GM23338 (cell line): ENCODE data around the gene CNOT4. TPM values are rescaled to one million over a fixed set of nuclear protein-coding genes. Genes with fewer than 3 reads are reported as not detected.
A peak's percentile ranks its signal among the peaks of the same experiment; 100 is the strongest.

Experiments used
- ATAC-seq: fragments of 200-7000 bp; cut with Tn5 transposase; 3 replicates; pipeline ENCODE4 v1.9.1; 2020
- DNase-seq: peaks from one replicate; pipeline ENCODE4 v3.0.0-alpha.2; 2015; ENCODE audit warnings: low spot score
- H2AFZ ChIP-seq: fragments of 200-600 bp; sonication (generic); 2 replicates; pipeline ENCODE4 v1.8.0; 2016; ENCODE audit warnings: antibody characterized with exemption, mild to moderate bottlenecking, moderate library complexity
- H3F3A ChIP-seq: fragments of 200-600 bp; sonication (generic); replicated peaks from 2 replicates; pipeline ENCODE4 v1.8.0; 2017; ENCODE audit warnings: antibody characterized with exemption, mixed run types, low read depth
- H3K27ac ChIP-seq: fragments of 200-600 bp; sonication (generic); 2 replicates; pipeline ENCODE4 v1.6.1; 2016; ENCODE audit warnings: low read depth
- H3K27me3 ChIP-seq: fragments of 200-600 bp; sonication (generic); 2 replicates; pipeline ENCODE4 v1.8.0; 2016; ENCODE audit warnings: mild to moderate bottlenecking, mixed run types, moderate library complexity; ENCODE audit not compliant: insufficient read depth
- H3K36me3 ChIP-seq: fragments of 200-600 bp; sonication (generic); 2 replicates; pipeline ENCODE4 v1.8.0; 2016; ENCODE audit warnings: mild to moderate bottlenecking; ENCODE audit not compliant: insufficient read depth
- H3K4me1 ChIP-seq: fragments of 200-600 bp; sonication (generic); 2 replicates; pipeline ENCODE4 v1.8.0; 2016; ENCODE audit warnings: mild to moderate bottlenecking, moderate library complexity; ENCODE audit not compliant: insufficient read depth
- H3K4me2 ChIP-seq: fragments of 200-600 bp; sonication (generic); 2 replicates; pipeline ENCODE4 v1.7.1; 2017; ENCODE audit warnings: mixed run types
- H3K4me3 ChIP-seq: fragments of 200-600 bp; sonication (generic); 2 replicates; pipeline ENCODE4 v1.6.1; 2016; ENCODE audit warnings: mixed run types
- H3K79me2 ChIP-seq: fragments of 200-600 bp; sonication (generic); replicated peaks from 2 replicates; pipeline ENCODE4 v1.8.0; 2017; ENCODE audit warnings: mild to moderate bottlenecking; ENCODE audit not compliant: insufficient read depth
- H3K9me2 ChIP-seq: fragments of 200-600 bp; sonication (generic); 2 replicates; pipeline ENCODE4 v1.8.0; 2017; ENCODE audit not compliant: insufficient read depth
- H4K20me1 ChIP-seq: fragments of 200-600 bp; sonication (generic); replicated peaks from 2 replicates; pipeline ENCODE4 v1.8.0; 2017; ENCODE audit warnings: mild to moderate bottlenecking; ENCODE audit not compliant: insufficient read depth
- H3K27ac Mint-ChIP-seq: 2 replicates; pipeline ENCODE4 v1.8.0; 2020; ENCODE audit warnings: inconsistent platforms, mild to moderate bottlenecking, moderate library complexity, mixed read lengths
- H3K27me3 Mint-ChIP-seq: 3 replicates; pipeline ENCODE4 v1.8.0; 2022; ENCODE audit warnings: low read depth, mild to moderate bottlenecking, moderate library complexity, mixed read lengths, inconsistent platforms; ENCODE audit not compliant: insufficient read depth, poor library complexity
- H3K36me3 Mint-ChIP-seq: 3 replicates; pipeline ENCODE4 v1.8.0; 2021; ENCODE audit warnings: low read depth, mild to moderate bottlenecking, inconsistent platforms, moderate library complexity, mixed read lengths
- H3K4me1 Mint-ChIP-seq: 3 replicates; pipeline ENCODE4 v1.8.0; 2020; ENCODE audit warnings: mild to moderate bottlenecking, inconsistent platforms, mixed read lengths
- H3K4me3 Mint-ChIP-seq: 3 replicates; pipeline ENCODE4 v1.8.0; 2021; ENCODE audit warnings: moderate library complexity, mild to moderate bottlenecking, inconsistent platforms, mixed read lengths
- H3K9me3 Mint-ChIP-seq: 3 replicates; pipeline ENCODE4 v1.8.0; 2020; ENCODE audit warnings: moderate library complexity, mild to moderate bottlenecking, inconsistent platforms, mixed read lengths
- CREB1 ChIP-seq: fragments of 250-450 bp; sonication (Bioruptor Pico); IDR thresholded peaks from 2 replicates; pipeline ENCODE4 v1.5.0; 2020; ENCODE audit warnings: low read depth, mild to moderate bottlenecking, moderate library complexity
- EZH2 ChIP-seq: fragments of 200-600 bp; sonication (generic); IDR thresholded peaks from one replicate; pipeline ENCODE4 v1.8.0; 2017; ENCODE audit warnings: antibody characterized with exemption, mild to moderate bottlenecking, low read depth; ENCODE audit not compliant: unreplicated experiment
- EZH2phosphoT487 ChIP-seq: fragments of 200-600 bp; sonication (generic); IDR thresholded peaks from one replicate; pipeline ENCODE4 v1.8.1; 2018; ENCODE audit warnings: antibody characterized with exemption; ENCODE audit not compliant: unreplicated experiment
- JUNB ChIP-seq: IDR thresholded peaks from one replicate; pipeline ENCODE4 v1.6.1; 2016; ENCODE audit warnings: antibody characterized with exemption; ENCODE audit not compliant: unreplicated experiment
- NANOG ChIP-seq: IDR thresholded peaks from 2 replicates; pipeline ENCODE4 v1.6.1; 2016; ENCODE audit warnings: antibody characterized with exemption, borderline replicate concordance
- POLR2AphosphoS5 ChIP-seq: IDR thresholded peaks from 2 replicates; pipeline ENCODE4 v1.6.1; 2016; ENCODE audit warnings: antibody characterized with exemption, low read depth
- STAT1 ChIP-seq: IDR thresholded peaks from one replicate; pipeline ENCODE4 v1.6.1; 2016; ENCODE audit warnings: antibody characterized with exemption; ENCODE audit not compliant: unreplicated experiment
- ZNF114 ChIP-seq: fragments of 250-450 bp; sonication (Bioruptor Pico); IDR thresholded peaks from 2 replicates; pipeline ENCODE4 v1.5.0; 2020; ENCODE audit warnings: mild to moderate bottlenecking, moderate library complexity
- polyA plus RNA-seq: library from polyadenylated mRNA; unstranded; fragments of >200 nt; fragmentation: Nextera tagmentation; extraction: Ambion mirVana; gene quantifications from 2 replicates; pipeline ENCODE4 v1.2.1, GENCODE V29; 2016
- total RNA-seq: library from RNA; depleted of rRNA; stranded (reverse); fragments of >200 nt; shearing (Covaris generic); gene quantifications from 2 replicates; pipeline ENCODE4 v1.2.3, GENCODE V29; 2014
- TF ChIP-seq, protein P1 (sequence below), 2 experiments: fragments of 200-600 bp in 1 of 2; sonication (generic) in 1 of 2; conservative IDR thresholded peaks; 2 replicates each; pipeline versions ENCODE4 v1.5.1 to v1.6.1; 2016 to 2017; ENCODE audit warnings: antibody characterized with exemption in 2 of 2, low read depth in 2 of 2, mild to moderate bottlenecking in 2 of 2, moderate library complexity in 1 of 2
- TF ChIP-seq, protein P2 (sequence below): IDR thresholded peaks from one replicate; pipeline ENCODE4 v1.6.1; 2018; ENCODE audit warnings: antibody characterized with exemption; ENCODE audit not compliant: unreplicated experiment
- TF ChIP-seq, protein P3 (sequence below): IDR thresholded peaks from 2 replicates; pipeline ENCODE4 v1.6.1; 2016; ENCODE audit warnings: antibody characterized with exemption
- TF ChIP-seq, protein P4 (sequence below): fragments of 250-450 bp; sonication (Bioruptor Pico); IDR thresholded peaks from 2 replicates; pipeline ENCODE4 v1.5.0; 2020; ENCODE audit warnings: mild to moderate bottlenecking, moderate library complexity

The CNOT4 gene
- total and polyA plus RNA-seq, 2 experiments from 2014 or later = 18.9 to 26.2 TPM

DNA sequence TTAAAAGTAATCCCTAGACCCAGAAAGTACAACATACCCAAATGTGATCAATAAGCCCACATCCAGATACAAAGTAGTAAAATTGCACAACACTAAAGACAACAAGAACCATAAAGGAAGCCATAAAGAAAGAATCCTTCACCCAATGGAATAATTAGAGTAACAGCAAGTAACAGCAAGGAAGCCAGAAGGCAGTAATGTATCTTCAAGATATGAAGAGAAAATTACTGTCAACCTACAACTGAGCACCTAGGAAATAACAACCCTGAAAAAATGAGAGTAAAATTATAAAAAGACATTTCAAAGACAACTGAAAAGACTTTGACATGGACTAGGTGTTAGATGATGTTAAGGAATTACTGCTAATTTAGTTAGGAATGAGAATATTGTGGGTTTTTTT lies 60.5 kb downstream of the CNOT4 start (continued):
- TF ChIP-seq STAT1 (no peak), CREB1 (CRISPR knock-in tag) (no peak), NANOG (no peak), POLR2AphosphoS5 (no peak)

DNA sequence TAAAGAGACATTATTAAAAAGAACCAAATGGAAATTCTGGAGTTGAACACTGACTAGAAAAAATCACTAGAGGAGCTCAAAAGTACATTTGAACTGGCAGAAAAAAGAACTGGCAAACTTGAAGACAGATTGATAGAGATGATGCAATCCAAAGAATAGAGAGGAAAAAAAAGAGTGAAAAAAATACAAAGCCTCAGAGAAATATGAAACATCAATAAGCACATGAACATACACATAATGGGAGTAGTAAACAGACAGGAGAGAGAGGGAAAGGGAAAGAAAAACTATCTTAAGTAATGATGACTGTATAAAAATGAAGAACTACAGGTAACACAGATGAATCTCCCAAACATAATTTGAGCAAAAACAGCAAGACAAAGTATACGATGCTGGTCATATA lies 61.1 kb downstream of the CNOT4 start:
- Mint-ChIP-seq H3K4me3 (no peak overlapping the region), H3K36me3 (no peaks in the 10 kb centered on the region), H3K9me3 (no peaks in the 10 kb centered on the region), H3K27me3 (no peaks in the 10 kb centered on the region), H3K4me1 (no peaks in the 10 kb centered on the region; the same call in 2 of the 3 replicates), H3K27ac (peak overlapping the region; percentile 2)
- no peak overlapping the region for H2AFZ ChIP-seq
- H3K4me1 ChIP-seq = no peaks in the 10 kb centered on the region; the same call in 1 of the 2 replicates
- ATAC-seq (no peak), DNase-seq (no peak)
- peaks cover 10% of the 10 kb centered on the region; the same call in 1 of the 2 replicates for H4K20me1 ChIP-seq
- H3K27ac ChIP-seq = no peak overlapping the region
- H3K27me3 ChIP-seq = no peaks in the 10 kb centered on the region
- H3F3A ChIP-seq = no peaks in the 10 kb centered on the region
- H3K4me3 ChIP-seq = no peak overlapping the region
- H3K4me2 ChIP-seq = no peak overlapping the region
- no peaks in the 10 kb centered on the region for H3K9me2 ChIP-seq
- H3K79me2 ChIP-seq = peaks cover 67% of the 10 kb centered on the region
- TF ChIP-seq EZH2phosphoT487 (no peak), NANOG (no peak), ZNF114 (CRISPR knock-in tag) (no peak), JUNB (no peak), CREB1 (CRISPR knock-in tag) (no peak), EZH2 (no peak), STAT1 (no peak)
- TF ChIP-seq, protein P1, sequence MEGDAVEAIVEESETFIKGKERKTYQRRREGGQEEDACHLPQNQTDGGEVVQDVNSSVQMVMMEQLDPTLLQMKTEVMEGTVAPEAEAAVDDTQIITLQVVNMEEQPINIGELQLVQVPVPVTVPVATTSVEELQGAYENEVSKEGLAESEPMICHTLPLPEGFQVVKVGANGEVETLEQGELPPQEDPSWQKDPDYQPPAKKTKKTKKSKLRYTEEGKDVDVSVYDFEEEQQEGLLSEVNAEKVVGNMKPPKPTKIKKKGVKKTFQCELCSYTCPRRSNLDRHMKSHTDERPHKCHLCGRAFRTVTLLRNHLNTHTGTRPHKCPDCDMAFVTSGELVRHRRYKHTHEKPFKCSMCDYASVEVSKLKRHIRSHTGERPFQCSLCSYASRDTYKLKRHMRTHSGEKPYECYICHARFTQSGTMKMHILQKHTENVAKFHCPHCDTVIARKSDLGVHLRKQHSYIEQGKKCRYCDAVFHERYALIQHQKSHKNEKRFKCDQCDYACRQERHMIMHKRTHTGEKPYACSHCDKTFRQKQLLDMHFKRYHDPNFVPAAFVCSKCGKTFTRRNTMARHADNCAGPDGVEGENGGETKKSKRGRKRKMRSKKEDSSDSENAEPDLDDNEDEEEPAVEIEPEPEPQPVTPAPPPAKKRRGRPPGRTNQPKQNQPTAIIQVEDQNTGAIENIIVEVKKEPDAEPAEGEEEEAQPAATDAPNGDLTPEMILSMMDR (conservative IDR thresholded peaks at IDR 0.05; ENCODE audit: low read depth in 2 of 2) = no peak
- TF ChIP-seq, protein P2, sequence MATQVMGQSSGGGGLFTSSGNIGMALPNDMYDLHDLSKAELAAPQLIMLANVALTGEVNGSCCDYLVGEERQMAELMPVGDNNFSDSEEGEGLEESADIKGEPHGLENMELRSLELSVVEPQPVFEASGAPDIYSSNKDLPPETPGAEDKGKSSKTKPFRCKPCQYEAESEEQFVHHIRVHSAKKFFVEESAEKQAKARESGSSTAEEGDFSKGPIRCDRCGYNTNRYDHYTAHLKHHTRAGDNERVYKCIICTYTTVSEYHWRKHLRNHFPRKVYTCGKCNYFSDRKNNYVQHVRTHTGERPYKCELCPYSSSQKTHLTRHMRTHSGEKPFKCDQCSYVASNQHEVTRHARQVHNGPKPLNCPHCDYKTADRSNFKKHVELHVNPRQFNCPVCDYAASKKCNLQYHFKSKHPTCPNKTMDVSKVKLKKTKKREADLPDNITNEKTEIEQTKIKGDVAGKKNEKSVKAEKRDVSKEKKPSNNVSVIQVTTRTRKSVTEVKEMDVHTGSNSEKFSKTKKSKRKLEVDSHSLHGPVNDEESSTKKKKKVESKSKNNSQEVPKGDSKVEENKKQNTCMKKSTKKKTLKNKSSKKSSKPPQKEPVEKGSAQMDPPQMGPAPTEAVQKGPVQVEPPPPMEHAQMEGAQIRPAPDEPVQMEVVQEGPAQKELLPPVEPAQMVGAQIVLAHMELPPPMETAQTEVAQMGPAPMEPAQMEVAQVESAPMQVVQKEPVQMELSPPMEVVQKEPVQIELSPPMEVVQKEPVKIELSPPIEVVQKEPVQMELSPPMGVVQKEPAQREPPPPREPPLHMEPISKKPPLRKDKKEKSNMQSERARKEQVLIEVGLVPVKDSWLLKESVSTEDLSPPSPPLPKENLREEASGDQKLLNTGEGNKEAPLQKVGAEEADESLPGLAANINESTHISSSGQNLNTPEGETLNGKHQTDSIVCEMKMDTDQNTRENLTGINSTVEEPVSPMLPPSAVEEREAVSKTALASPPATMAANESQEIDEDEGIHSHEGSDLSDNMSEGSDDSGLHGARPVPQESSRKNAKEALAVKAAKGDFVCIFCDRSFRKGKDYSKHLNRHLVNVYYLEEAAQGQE = no peak
- TF ChIP-seq, protein P3, sequence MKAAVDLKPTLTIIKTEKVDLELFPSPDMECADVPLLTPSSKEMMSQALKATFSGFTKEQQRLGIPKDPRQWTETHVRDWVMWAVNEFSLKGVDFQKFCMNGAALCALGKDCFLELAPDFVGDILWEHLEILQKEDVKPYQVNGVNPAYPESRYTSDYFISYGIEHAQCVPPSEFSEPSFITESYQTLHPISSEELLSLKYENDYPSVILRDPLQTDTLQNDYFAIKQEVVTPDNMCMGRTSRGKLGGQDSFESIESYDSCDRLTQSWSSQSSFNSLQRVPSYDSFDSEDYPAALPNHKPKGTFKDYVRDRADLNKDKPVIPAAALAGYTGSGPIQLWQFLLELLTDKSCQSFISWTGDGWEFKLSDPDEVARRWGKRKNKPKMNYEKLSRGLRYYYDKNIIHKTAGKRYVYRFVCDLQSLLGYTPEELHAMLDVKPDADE = no peak
- TF ChIP-seq, protein P4, sequence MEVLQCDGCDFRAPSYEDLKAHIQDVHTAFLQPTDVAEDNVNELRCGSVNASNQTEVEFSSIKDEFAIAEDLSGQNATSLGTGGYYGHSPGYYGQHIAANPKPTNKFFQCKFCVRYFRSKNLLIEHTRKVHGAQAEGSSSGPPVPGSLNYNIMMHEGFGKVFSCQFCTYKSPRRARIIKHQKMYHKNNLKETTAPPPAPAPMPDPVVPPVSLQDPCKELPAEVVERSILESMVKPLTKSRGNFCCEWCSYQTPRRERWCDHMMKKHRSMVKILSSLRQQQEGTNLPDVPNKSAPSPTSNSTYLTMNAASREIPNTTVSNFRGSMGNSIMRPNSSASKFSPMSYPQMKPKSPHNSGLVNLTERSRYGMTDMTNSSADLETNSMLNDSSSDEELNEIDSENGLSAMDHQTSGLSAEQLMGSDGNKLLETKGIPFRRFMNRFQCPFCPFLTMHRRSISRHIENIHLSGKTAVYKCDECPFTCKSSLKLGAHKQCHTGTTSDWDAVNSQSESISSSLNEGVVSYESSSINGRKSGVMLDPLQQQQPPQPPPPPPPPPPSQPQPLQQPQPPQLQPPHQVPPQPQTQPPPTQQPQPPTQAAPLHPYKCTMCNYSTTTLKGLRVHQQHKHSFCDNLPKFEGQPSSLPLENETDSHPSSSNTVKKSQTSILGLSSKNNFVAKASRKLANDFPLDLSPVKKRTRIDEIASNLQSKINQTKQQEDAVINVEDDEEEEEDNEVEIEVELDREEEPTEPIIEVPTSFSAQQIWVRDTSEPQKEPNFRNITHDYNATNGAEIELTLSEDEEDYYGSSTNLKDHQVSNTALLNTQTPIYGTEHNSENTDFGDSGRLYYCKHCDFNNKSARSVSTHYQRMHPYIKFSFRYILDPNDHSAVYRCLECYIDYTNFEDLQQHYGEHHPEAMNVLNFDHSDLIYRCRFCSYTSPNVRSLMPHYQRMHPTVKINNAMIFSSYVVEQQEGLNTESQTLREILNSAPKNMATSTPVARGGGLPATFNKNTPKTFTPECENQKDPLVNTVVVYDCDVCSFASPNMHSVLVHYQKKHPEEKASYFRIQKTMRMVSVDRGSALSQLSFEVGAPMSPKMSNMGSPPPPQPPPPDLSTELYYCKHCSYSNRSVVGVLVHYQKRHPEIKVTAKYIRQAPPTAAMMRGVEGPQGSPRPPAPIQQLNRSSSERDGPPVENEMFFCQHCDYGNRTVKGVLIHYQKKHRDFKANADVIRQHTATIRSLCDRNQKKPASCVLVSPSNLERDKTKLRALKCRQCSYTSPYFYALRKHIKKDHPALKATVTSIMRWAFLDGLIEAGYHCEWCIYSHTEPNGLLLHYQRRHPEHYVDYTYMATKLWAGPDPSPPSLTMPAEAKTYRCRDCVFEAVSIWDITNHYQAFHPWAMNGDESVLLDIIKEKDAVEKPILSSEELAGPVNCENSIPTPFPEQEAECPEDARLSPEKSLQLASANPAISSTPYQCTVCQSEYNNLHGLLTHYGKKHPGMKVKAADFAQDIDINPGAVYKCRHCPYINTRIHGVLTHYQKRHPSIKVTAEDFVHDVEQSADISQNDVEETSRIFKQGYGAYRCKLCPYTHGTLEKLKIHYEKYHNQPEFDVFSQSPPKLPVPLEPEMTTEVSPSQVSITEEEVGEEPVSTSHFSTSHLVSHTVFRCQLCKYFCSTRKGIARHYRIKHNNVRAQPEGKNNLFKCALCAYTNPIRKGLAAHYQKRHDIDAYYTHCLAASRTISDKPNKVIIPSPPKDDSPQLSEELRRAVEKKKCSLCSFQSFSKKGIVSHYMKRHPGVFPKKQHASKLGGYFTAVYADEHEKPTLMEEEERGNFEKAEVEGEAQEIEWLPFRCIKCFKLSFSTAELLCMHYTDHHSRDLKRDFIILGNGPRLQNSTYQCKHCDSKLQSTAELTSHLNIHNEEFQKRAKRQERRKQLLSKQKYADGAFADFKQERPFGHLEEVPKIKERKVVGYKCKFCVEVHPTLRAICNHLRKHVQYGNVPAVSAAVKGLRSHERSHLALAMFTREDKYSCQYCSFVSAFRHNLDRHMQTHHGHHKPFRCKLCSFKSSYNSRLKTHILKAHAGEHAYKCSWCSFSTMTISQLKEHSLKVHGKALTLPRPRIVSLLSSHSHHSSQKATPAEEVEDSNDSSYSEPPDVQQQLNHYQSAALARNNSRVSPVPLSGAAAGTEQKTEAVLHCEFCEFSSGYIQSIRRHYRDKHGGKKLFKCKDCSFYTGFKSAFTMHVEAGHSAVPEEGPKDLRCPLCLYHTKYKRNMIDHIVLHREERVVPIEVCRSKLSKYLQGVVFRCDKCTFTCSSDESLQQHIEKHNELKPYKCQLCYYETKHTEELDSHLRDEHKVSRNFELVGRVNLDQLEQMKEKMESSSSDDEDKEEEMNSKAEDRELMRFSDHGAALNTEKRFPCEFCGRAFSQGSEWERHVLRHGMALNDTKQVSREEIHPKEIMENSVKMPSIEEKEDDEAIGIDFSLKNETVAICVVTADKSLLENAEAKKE (CRISPR knock-in tag) = no peak
- no peaks in the 10 kb centered on the region for H3K36me3 ChIP-seq
